Right kidney (tissue), 1 donor: ENCODE results near the gene SPAM1.
"Not testable (repeated sequence)": the region's sequence is repeated elsewhere in the genome, so short reads cannot be mapped to it uniquely, and the experiment has no call there.

Experiments
- DNase-seq: peaks from one replicate; pipeline ENCODE4 v3.0.0-alpha.2; 2016

SPAM1 gene

GRCh38 chr7:123958186-123958703 is 33.2 kb downstream of the SPAM1 start:
- DNase-seq: no peak

DNA sequence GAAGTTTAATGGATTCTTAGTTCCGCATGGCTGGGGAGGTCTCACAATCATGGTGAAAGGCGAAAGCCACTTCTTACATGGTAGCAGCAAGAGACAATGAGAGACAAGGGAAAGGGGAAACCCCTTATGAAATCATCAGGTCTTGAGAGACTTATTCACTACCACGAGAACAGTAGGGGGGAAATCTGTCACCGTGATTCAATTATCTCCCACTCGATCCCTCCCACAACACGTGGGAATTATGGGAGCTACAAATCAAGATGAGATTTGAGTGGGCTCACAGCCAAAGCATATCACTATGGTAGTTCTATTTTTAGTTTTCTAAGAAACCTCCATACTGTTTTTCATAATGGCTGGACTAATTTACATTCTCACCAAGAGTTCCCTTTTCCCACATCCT is 36.7 kb downstream of the SPAM1 start:
- no peak for DNase-seq

- DNase-seq: no peak
Measured at GRCh38 chr7:123966936-123967335, 41.9 kb downstream of the SPAM1 start.

DNA sequence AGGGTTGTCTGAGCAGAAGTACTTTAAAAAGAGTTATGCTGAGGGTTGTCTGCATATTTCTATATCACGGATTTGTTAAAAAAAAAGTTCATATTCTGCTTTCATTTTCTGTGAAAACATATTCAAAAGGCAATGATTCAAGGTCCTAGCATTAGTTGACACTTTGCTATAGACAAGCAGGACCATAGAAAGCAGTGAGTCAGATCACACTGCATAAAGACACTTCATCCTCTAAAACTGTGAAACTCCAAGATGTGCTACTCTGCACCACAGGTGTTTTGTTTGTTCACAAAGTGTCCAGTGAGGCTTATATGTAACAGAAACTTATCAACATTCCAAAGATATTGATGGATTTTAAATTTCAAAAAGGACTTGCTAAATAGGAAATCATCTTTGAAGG is 47.0 kb downstream of the SPAM1 start:
- DNase-seq: no peak

DNA sequence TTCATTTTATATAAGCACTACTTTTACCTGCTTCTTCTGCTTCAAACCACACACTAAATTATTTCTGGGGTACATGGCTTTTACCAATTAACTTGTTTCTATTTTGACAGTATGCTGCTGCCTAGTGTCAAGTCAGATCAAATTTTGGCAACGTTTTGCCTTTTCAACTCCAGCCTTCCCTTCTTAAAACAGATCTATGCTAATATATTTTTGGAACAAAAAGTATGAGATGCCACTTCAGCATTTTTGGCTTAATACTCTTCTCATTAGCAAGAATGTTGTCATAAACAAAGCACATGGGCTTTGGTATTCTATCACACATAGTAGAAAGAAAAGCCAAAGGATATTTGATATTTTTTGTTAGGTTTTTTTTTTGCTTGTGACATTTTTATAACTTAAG is 47.8 kb downstream of the SPAM1 start:
- no peak for DNase-seq

DNA sequence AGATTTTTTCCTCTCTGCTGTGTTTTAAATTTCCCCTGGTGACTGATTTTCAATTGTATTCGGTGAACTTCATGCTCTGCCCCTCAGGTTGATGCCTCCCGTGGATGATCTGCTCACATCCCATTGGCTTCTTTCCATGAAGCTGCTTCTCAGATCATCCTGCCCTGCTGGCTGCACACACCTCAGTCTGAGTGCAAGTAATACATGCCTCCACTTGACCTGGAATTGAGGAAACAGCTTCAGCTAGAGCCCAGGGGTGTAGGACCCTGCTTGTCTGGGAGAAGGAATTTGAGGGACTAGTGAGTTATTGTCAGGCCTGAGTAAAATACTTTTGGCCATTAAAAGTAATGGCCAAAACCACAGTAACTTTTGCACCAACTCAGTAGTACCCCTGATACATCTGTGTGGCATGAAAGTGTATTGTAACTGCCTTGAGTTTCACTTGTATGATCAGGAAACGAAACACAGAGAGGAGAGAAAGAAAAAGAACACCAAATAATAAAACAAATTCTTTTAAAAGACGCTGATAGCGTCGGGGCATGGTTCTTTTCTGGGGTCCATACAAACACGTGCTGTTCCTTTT is 49.4 kb downstream of the SPAM1 start:
- DNase-seq: no peak

DNA sequence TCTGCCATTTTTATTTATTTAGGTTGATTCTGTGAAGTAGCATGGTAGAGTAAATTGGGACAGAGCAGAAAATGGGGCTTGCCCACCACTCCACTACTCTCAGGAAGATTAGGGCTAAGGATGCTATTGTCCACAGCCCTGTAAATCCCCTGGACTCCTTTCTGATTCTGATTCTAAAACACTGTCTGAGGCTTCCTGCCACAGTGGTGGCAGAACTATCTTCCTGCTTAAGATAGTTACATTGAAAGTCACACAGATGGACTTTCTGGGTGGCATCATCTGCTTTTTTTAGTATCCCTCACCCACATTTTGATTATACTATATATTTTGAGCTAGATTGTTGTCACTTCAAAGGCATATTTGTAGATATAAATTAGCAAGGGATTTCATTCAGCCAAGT is 50.0 kb downstream of the SPAM1 start:
- DNase-seq: no peak

GRCh38 chr7:123977081-123977480 is 52.0 kb downstream of the SPAM1 start:
- no peak for DNase-seq

DNA sequence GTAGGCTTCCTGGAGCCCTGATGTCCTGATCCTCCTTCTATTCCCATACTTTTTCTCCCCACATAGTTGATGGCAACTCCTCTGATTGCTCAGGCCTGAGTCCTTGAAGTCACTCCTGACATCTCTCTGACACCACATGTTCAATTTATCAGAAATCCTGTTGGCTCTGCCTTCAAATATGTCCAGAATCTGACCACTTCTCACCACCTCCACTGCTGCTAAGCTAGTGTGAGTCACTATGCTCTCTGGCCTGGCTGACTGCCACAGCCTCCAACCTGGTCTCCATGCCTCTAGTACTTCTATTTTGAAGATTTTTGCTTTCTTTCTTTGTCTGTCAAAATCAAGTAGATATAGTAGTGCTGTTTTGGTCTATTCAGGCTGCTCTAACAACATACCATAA is 54.8 kb downstream of the SPAM1 start:
- no peak for DNase-seq

DNA sequence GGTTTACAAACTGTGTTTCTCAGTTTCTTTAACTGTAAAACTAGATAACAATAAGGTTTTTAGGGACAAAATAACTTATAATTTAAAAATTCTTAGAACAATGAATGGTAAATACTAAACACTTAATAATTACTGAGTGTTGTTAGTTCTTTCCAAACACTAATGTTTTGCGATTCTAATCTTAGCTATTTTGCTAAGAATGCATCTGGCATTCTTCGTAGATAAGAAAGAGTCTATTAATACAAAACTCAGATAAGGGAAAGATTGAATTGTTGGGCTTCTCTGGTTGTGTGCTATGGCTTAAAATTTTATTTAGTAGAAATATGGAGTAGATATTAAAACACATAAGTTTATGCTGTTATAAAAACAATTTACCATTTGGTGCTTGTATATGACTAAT is 62.4 kb downstream of the SPAM1 start:
- DNase-seq: no peak

- no peak for DNase-seq
Measured at GRCh38 chr7:123992913-123993518, 68.0 kb downstream of the SPAM1 start.

- DNase-seq: no peak
Measured at GRCh38 chr7:123993996-123994395, 69.0 kb downstream of the SPAM1 start.

DNA sequence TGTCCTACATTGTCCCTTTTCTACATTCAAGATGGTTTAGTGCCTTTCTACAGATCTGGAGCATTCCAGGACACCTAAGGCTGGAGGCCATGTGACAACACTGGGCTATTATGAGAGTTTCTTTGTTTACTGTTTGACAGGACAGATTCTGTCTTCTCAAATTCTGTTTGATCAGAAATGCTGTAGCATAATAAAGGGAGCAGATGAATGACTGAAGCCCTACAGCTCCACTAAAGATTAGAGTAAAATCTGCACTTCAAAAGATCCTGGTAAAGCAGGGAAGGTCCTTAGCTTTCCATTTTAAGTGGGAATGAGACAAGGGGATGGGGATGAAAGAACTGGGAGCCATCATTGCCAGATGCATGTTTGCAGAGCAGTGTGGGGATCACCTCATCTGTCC is 69.4 kb downstream of the SPAM1 start:
- no peak for DNase-seq

GRCh38 chr7:123995617-123996326 is 70.7 kb downstream of the SPAM1 start:
- DNase-seq: no peak

DNA sequence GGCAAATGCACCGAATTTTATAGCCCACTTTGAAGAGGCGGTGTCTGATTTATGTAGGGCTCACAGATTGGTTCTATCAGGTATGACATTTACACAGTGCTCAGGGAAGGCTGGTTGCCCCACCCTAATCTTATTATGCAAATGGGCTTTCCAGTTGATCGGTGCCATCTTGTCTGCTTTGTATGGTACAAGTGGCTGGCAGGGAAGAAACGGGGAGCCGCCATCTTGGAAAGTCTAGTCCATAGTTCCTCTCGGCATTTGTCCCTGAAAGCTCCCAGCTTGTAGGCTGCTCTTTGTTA is 71.2 kb downstream of the SPAM1 start:
- no peak for DNase-seq

- no peak for DNase-seq
Measured at GRCh38 chr7:123998921-123999320, 73.9 kb downstream of the SPAM1 start.

- DNase-seq: no peak
Measured at GRCh38 chr7:123999703-124000102, 74.7 kb downstream of the SPAM1 start.

DNA sequence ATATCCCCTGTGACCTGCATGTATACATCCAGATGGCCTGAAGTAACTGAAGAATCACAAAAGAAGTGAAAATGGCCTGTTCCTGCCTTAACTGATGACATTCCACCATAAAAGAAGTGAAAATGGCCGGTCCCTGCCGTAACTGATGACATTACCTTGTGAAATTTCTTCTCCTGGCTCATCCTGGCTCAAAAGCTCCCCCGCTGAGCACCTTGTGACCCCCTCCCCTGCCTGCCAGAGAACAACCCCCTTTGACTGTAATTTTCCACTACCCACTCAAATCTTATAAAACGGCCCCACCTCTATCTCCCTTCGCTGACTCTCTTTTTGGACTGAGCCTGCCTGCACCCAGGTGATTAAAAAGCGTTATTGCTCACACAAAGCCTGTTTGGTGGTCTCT is 83.3 kb downstream of the SPAM1 start:
- not testable (repeated sequence) for DNase-seq

DNA sequence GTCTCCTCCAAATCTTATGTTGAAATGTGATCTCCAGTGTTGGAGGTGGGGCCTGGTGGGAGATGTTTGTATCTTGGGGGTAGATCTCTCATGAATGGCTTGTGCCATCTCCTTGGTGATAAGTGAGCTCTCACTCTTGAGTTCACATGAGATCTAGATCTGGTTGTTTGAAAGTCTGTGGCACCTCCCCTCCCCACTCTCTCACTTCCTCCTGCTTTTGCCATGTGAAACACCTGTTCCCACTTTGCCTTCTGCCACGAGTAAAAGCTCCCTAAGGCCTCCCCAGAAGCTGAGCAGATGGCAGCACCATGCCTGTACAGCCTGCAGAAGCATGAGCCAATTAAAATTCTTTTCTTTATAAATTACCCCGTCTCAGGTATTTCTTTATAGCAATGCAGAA is 84.3 kb downstream of the SPAM1 start:
- DNase-seq: no peak
